Measurements from ENCODE around the gene SEPTIN5. TPM values are rescaled to one million over a fixed set of nuclear protein-coding genes. Genes with fewer than 3 reads are reported as not detected.
A peak's percentile ranks its signal among the peaks of the same experiment; 100 is the strongest.

The SEPTIN5 gene
- total and polyA plus RNA-seq, 2 experiments from 2014 or later, result 4.3 to 17.2 TPM

- Histone ChIP-seq H3K79me2 (replicated peaks; ENCODE audit: insufficient read depth) (no peaks in the 10 kb centered on the region), H2AFZ (no peak overlapping the region), H3K27ac (ENCODE audit: low read depth) (no peak overlapping the region), H3K4me2 (peak overlapping the region; percentile 68), H3K4me1 (ENCODE audit: insufficient read depth) (peaks cover 48% of the 10 kb centered on the region), H3K36me3 (ENCODE audit: insufficient read depth) (no peaks in the 10 kb centered on the region), H4K20me1 (replicated peaks; ENCODE audit: insufficient read depth) (peaks cover 7% of the 10 kb centered on the region), H3K27me3 (ENCODE audit: insufficient read depth) (peaks cover 95% of the 10 kb centered on the region), H3K4me3 (peak overlapping the region; percentile 43; the same call in 1 of the 2 replicates), H3K9me2 (ENCODE audit: insufficient read depth) (no peaks in the 10 kb centered on the region), H3F3A (replicated peaks; ENCODE audit: low read depth) (peaks cover 27% of the 10 kb centered on the region)
- H3K4me1 Mint-ChIP-seq, result peaks cover 37% of the 10 kb centered on the region
- peaks cover 5% of the 10 kb centered on the region; the same call in 1 of the 3 replicates for H3K36me3 Mint-ChIP-seq (ENCODE audit: low read depth)
- H3K27ac Mint-ChIP-seq, result no peak overlapping the region
- peaks cover 3% of the 10 kb centered on the region; the same call in 2 of the 3 replicates for H3K9me3 Mint-ChIP-seq
- TF ChIP-seq EZH2 (IDR thresholded peaks at IDR 0.05; ENCODE audit: low read depth, unreplicated experiment) (peak; percentile 1), JUNB (IDR thresholded peaks at IDR 0.05; ENCODE audit: unreplicated experiment) (no peak), EZH2phosphoT487 (IDR thresholded peaks at IDR 0.05; ENCODE audit: unreplicated experiment) (no peak), CTCF (conservative IDR thresholded peaks at IDR 0.05; ENCODE audit: low read depth in 2 of 2) (no peak), ZNF114 (CRISPR knock-in tag; IDR thresholded peaks at IDR 0.05) (no peak), POLR2AphosphoS5 (IDR thresholded peaks at IDR 0.05; ENCODE audit: low read depth) (no peak), ETS1 (IDR thresholded peaks at IDR 0.05) (no peak), ZNF331 (CRISPR knock-in tag; IDR thresholded peaks at IDR 0.05; ENCODE audit: low read depth) (no peak)
- H3K4me3 Mint-ChIP-seq, result peak overlapping the region; percentile 63; the same call in 2 of the 3 replicates
- DNase-seq (ENCODE audit: low spot score) (peak; percentile 50), ATAC-seq (no peak)
- peaks cover 86% of the 10 kb centered on the region for H3K27me3 Mint-ChIP-seq (ENCODE audit: insufficient read depth, low read depth, poor library complexity)
Observed at GRCh38 chr22:19760951-19761724, 46.8 kb downstream of the SEPTIN5 start.

GRCh38 chr22:19761725-19762567, 47.6 kb downstream of the SEPTIN5 start:
- DNase-seq (ENCODE audit: low spot score) (peak; percentile 53), ATAC-seq (peak; percentile 0; the same call in 1 of the 3 replicates)
- no peak overlapping the region for H3K27ac ChIP-seq (ENCODE audit: low read depth)
- H3K4me2 ChIP-seq, result peak overlapping the region; percentile 77
- peaks cover 3% of the 10 kb centered on the region; the same call in 2 of the 3 replicates for H3K9me3 Mint-ChIP-seq
- no peaks in the 10 kb centered on the region for H3K9me2 ChIP-seq (ENCODE audit: insufficient read depth)
- H3K36me3 ChIP-seq (ENCODE audit: insufficient read depth), result no peaks in the 10 kb centered on the region
- H3K4me3 ChIP-seq, result peak overlapping the region; percentile 43; the same call in 1 of the 2 replicates
- H3F3A ChIP-seq (replicated peaks; ENCODE audit: low read depth), result peaks cover 27% of the 10 kb centered on the region
- no peak overlapping the region for H3K27ac Mint-ChIP-seq
- peaks cover 95% of the 10 kb centered on the region for H3K27me3 ChIP-seq (ENCODE audit: insufficient read depth)
- TF ChIP-seq POLR2AphosphoS5 (IDR thresholded peaks at IDR 0.05; ENCODE audit: low read depth) (no peak), EZH2phosphoT487 (IDR thresholded peaks at IDR 0.05; ENCODE audit: unreplicated experiment) (peak; percentile 62), EZH2 (IDR thresholded peaks at IDR 0.05; ENCODE audit: low read depth, unreplicated experiment) (peak; percentile 100), ZNF331 (CRISPR knock-in tag; IDR thresholded peaks at IDR 0.05; ENCODE audit: low read depth) (no peak), ZNF114 (CRISPR knock-in tag; IDR thresholded peaks at IDR 0.05) (no peak), CTCF (conservative IDR thresholded peaks at IDR 0.05; ENCODE audit: low read depth in 2 of 2) (no peak), CREB1 (CRISPR knock-in tag; IDR thresholded peaks at IDR 0.05; ENCODE audit: low read depth) (no peak)
- H3K79me2 ChIP-seq (replicated peaks; ENCODE audit: insufficient read depth), result no peaks in the 10 kb centered on the region
- H3K36me3 Mint-ChIP-seq (ENCODE audit: low read depth), result peaks cover 5% of the 10 kb centered on the region; the same call in 1 of the 3 replicates
- peaks cover 85% of the 10 kb centered on the region for H3K27me3 Mint-ChIP-seq (ENCODE audit: insufficient read depth, low read depth, poor library complexity)
- H3K4me3 Mint-ChIP-seq, result peak overlapping the region; percentile 63; the same call in 2 of the 3 replicates
- H4K20me1 ChIP-seq (replicated peaks; ENCODE audit: insufficient read depth), result peaks cover 7% of the 10 kb centered on the region
- H3K4me1 Mint-ChIP-seq, result peaks cover 37% of the 10 kb centered on the region
- H3K4me1 ChIP-seq (ENCODE audit: insufficient read depth), result peaks cover 45% of the 10 kb centered on the region
- no peak overlapping the region; the same call in 1 of the 2 replicates for H2AFZ ChIP-seq
